ENCODE measurements around the gene CDC5L. TPM values are rescaled to one million over a fixed set of nuclear protein-coding genes. Genes with fewer than 3 reads are reported as not detected.
"Not testable (repeated sequence)": the region's sequence is repeated elsewhere in the genome, so short reads cannot be mapped to it uniquely, and the experiment has no call there.

CDC5L gene
- total and polyA plus RNA-seq, 3 experiments from 2014 or later: 14.9 to 29.9 (median 27.4) TPM

GRCh38 chr6:44346818-44347217 lies 40.7 kb upstream of the CDC5L start:
- DNase-seq; H3K27ac ChIP-seq (ENCODE audit: low read depth, low read length); H3K9me3 Mint-ChIP-seq; H3K9me3 ChIP-seq (ENCODE audit: low read length); POLR2A ChIA-PET; H3K4me1 Mint-ChIP-seq; H3K4me3 Mint-ChIP-seq; H3K36me3 Mint-ChIP-seq; H3K4me1 ChIP-seq (ENCODE audit: insufficient read depth, low read length); H3K4me3 ChIP-seq (ENCODE audit: low read length); H3K36me3 ChIP-seq (ENCODE audit: insufficient read depth, low read length); H3K27ac Mint-ChIP-seq: not testable (repeated sequence)
- H3K27me3 ChIP-seq (ENCODE audit: insufficient read depth, low read length, poor library complexity, severe bottlenecking): peaks cover 24% of the 10 kb centered on the region
- CTCF ChIA-PET: interaction anchor here (1.2 to 1.4 kb wide), 2 partner anchors 34 to 76 kb away, joined by 4 read pairs; partner anchors contain the start of genes AARS2 and TMEM151B
- peaks cover 22 to 38% of the 10 kb centered on the region in 2 donors for H3K27me3 Mint-ChIP-seq

GRCh38 chr6:44349904-44350649 lies 37.4 kb upstream of the CDC5L start:
- POLR2A ChIA-PET: no interaction called here
- CTCF ChIA-PET: no interaction called here
- H3K27ac Mint-ChIP-seq: no peak overlapping the region

GRCh38 chr6:44350650-44350994 lies 36.9 kb upstream of the CDC5L start:
- H3K4me3 ChIP-seq (ENCODE audit: low read length); H3K27ac Mint-ChIP-seq; H3K9me3 Mint-ChIP-seq; H3K4me1 Mint-ChIP-seq; H3K36me3 Mint-ChIP-seq; H3K36me3 ChIP-seq (ENCODE audit: insufficient read depth, low read length); CTCF ChIA-PET; POLR2A ChIA-PET; H3K27me3 ChIP-seq (ENCODE audit: insufficient read depth, low read length, poor library complexity, severe bottlenecking); H3K9me3 ChIP-seq (ENCODE audit: low read length); H3K27ac ChIP-seq (ENCODE audit: low read depth, low read length); H3K4me1 ChIP-seq (ENCODE audit: insufficient read depth, low read length); H3K27me3 Mint-ChIP-seq; DNase-seq; H3K4me3 Mint-ChIP-seq: not testable (repeated sequence)

More at GRCh38 chr6:44349904-44350649, 37.4 kb upstream of the CDC5L start:
- Histone ChIP-seq H3K27me3 (ENCODE audit: insufficient read depth, low read length, poor library complexity, severe bottlenecking) (peaks cover under 1% of the 10 kb centered on the region), H3K9me3 (ENCODE audit: low read length) (no peaks in the 10 kb centered on the region), H3K4me3 (ENCODE audit: low read length) (no peak overlapping the region), H3K4me1 (ENCODE audit: insufficient read depth, low read length) (no peaks in the 10 kb centered on the region), H3K36me3 (ENCODE audit: insufficient read depth, low read length) (no peaks in the 10 kb centered on the region), H3K27ac (ENCODE audit: low read depth, low read length) (no peak overlapping the region)
- H3K36me3 Mint-ChIP-seq: no peaks in the 10 kb centered on the region
- no peaks in the 10 kb centered on the region for H3K9me3 Mint-ChIP-seq
- peaks cover 2 to 12% of the 10 kb centered on the region in 2 donors for H3K27me3 Mint-ChIP-seq
- no peak for DNase-seq
- no peak overlapping the region for H3K4me3 Mint-ChIP-seq
- H3K4me1 Mint-ChIP-seq: no peaks in the 10 kb centered on the region

GRCh38 chr6:44352259-44352658 lies 35.2 kb upstream of the CDC5L start:
- Mint-ChIP-seq H3K9me3 (peaks cover 0 to 4% (median 0%) of the 10 kb centered on the region in 5 donors), H3K4me3 (no peak overlapping the region), H3K27me3 (peaks cover 5 to 6% of the 10 kb centered on the region in 2 donors), H3K4me1 (no peaks in the 10 kb centered on the region), H3K36me3 (no peaks in the 10 kb centered on the region), H3K27ac (no peak overlapping the region)
- H3K27ac ChIP-seq (ENCODE audit: low read depth, low read length): no peak overlapping the region
- no peak overlapping the region for H3K4me3 ChIP-seq (ENCODE audit: low read length)
- no peaks in the 10 kb centered on the region for H3K9me3 ChIP-seq (ENCODE audit: low read length)
- POLR2A ChIA-PET: no interaction called here
- no peaks in the 10 kb centered on the region for H3K4me1 ChIP-seq (ENCODE audit: insufficient read depth, low read length)
- no peaks in the 10 kb centered on the region for H3K27me3 ChIP-seq (ENCODE audit: insufficient read depth, low read length, poor library complexity, severe bottlenecking)
- DNase-seq: no peak
- CTCF ChIA-PET: no interaction called here
- H3K36me3 ChIP-seq (ENCODE audit: insufficient read depth, low read length): no peaks in the 10 kb centered on the region

- Mint-ChIP-seq H3K27me3 (peaks cover 6 to 13% of the 10 kb centered on the region in 2 donors), H3K4me3 (no peak overlapping the region), H3K9me3 (peaks cover 0 to 4% (median 0%) of the 10 kb centered on the region in 5 donors), H3K4me1 (no peaks in the 10 kb centered on the region), H3K27ac (no peak overlapping the region), H3K36me3 (no peaks in the 10 kb centered on the region)
- ChIA-PET CTCF (no interaction called here), POLR2A (no interaction called here)
- no peaks in the 10 kb centered on the region for H3K9me3 ChIP-seq (ENCODE audit: low read length)
- no peaks in the 10 kb centered on the region for H3K4me1 ChIP-seq (ENCODE audit: insufficient read depth, low read length)
- no peaks in the 10 kb centered on the region for H3K36me3 ChIP-seq (ENCODE audit: insufficient read depth, low read length)
- no peak for DNase-seq
- H3K27ac ChIP-seq (ENCODE audit: low read depth, low read length): no peak overlapping the region
- no peak overlapping the region for H3K4me3 ChIP-seq (ENCODE audit: low read length)
- no peaks in the 10 kb centered on the region for H3K27me3 ChIP-seq (ENCODE audit: insufficient read depth, low read length, poor library complexity, severe bottlenecking)
These were observed 34.2 kb upstream of the CDC5L start for GRCh38 chr6:44353336-44353735.

GRCh38 chr6:44355640-44356039 lies 31.9 kb upstream of the CDC5L start:
- no peaks in the 10 kb centered on the region for H3K4me1 Mint-ChIP-seq

GRCh38 chr6:44356487-44356886 lies 31.0 kb upstream of the CDC5L start:
- H3K9me3 ChIP-seq (ENCODE audit: low read length): no peaks in the 10 kb centered on the region
- H3K27me3 ChIP-seq (ENCODE audit: insufficient read depth, low read length, poor library complexity, severe bottlenecking): no peaks in the 10 kb centered on the region
- no peak overlapping the region for H3K4me3 Mint-ChIP-seq
- no peaks in the 10 kb centered on the region for H3K4me1 ChIP-seq (ENCODE audit: insufficient read depth, low read length)
- peaks cover 0 to 4% (median 0%) of the 10 kb centered on the region in 5 donors for H3K9me3 Mint-ChIP-seq
- no peaks in the 10 kb centered on the region for H3K36me3 ChIP-seq (ENCODE audit: insufficient read depth, low read length)
- no peak overlapping the region for H3K27ac ChIP-seq (ENCODE audit: low read depth, low read length)
- POLR2A ChIA-PET: no interaction called here
- no peaks in the 10 kb centered on the region for H3K36me3 Mint-ChIP-seq
- H3K27ac Mint-ChIP-seq: no peak overlapping the region
- H3K4me1 Mint-ChIP-seq: no peaks in the 10 kb centered on the region
- H3K27me3 Mint-ChIP-seq: peaks cover 9 to 21% of the 10 kb centered on the region in 2 donors
- CTCF ChIA-PET: no interaction called here
- DNase-seq: no peak
- no peak overlapping the region for H3K4me3 ChIP-seq (ENCODE audit: low read length)

More at GRCh38 chr6:44355640-44356039, 31.9 kb upstream of the CDC5L start:
- H3K36me3 ChIP-seq (ENCODE audit: insufficient read depth, low read length): no peaks in the 10 kb centered on the region
- H3K4me1 ChIP-seq (ENCODE audit: insufficient read depth, low read length): no peaks in the 10 kb centered on the region
- no peak overlapping the region for H3K4me3 ChIP-seq (ENCODE audit: low read length)
- no peaks in the 10 kb centered on the region for H3K36me3 Mint-ChIP-seq
- H3K27me3 ChIP-seq (ENCODE audit: insufficient read depth, low read length, poor library complexity, severe bottlenecking): no peaks in the 10 kb centered on the region
- H3K9me3 ChIP-seq (ENCODE audit: low read length): no peaks in the 10 kb centered on the region
- POLR2A ChIA-PET: no interaction called here
- DNase-seq: no peak
- H3K27ac Mint-ChIP-seq: no peak overlapping the region
- H3K27ac ChIP-seq (ENCODE audit: low read depth, low read length): no peak overlapping the region
- CTCF ChIA-PET: no interaction called here
- peaks cover 8 to 14% of the 10 kb centered on the region in 2 donors for H3K27me3 Mint-ChIP-seq
- H3K9me3 Mint-ChIP-seq: peaks cover 0 to 4% (median 0%) of the 10 kb centered on the region in 5 donors
- H3K4me3 Mint-ChIP-seq: no peak overlapping the region

GRCh38 chr6:44359973-44360372 lies 27.5 kb upstream of the CDC5L start:
- Mint-ChIP-seq H3K4me1 (no peaks in the 10 kb centered on the region), H3K9me3 (peaks cover 0 to 4% (median 0%) of the 10 kb centered on the region in 5 donors), H3K36me3 (no peaks in the 10 kb centered on the region), H3K27me3 (peaks cover 12 to 30% of the 10 kb centered on the region in 2 donors), H3K4me3 (no peak overlapping the region), H3K27ac (no peak overlapping the region)
- ChIA-PET POLR2A (no interaction called here), CTCF (no interaction called here)
- no peaks in the 10 kb centered on the region for H3K36me3 ChIP-seq (ENCODE audit: insufficient read depth, low read length)
- DNase-seq: no peak
- no peaks in the 10 kb centered on the region for H3K4me1 ChIP-seq (ENCODE audit: insufficient read depth, low read length)
- no peak overlapping the region for H3K27ac ChIP-seq (ENCODE audit: low read depth, low read length)
- H3K27me3 ChIP-seq (ENCODE audit: insufficient read depth, low read length, poor library complexity, severe bottlenecking): no peaks in the 10 kb centered on the region
- no peaks in the 10 kb centered on the region for H3K9me3 ChIP-seq (ENCODE audit: low read length)
- H3K4me3 ChIP-seq (ENCODE audit: low read length): no peak overlapping the region
